Right kidney (tissue), 1 donor: ENCODE data around the gene CUX1.

Experiments
- DNase-seq: peaks from one replicate; pipeline ENCODE4 v3.0.0-alpha.2; 2016

The CUX1 gene

GRCh38 chr7:102272917-102273748 is 455.7 kb downstream of the CUX1 start:
- DNase-seq, result no peak

GRCh38 chr7:102273749-102274712 is 456.6 kb downstream of the CUX1 start:
- no peak for DNase-seq

DNA sequence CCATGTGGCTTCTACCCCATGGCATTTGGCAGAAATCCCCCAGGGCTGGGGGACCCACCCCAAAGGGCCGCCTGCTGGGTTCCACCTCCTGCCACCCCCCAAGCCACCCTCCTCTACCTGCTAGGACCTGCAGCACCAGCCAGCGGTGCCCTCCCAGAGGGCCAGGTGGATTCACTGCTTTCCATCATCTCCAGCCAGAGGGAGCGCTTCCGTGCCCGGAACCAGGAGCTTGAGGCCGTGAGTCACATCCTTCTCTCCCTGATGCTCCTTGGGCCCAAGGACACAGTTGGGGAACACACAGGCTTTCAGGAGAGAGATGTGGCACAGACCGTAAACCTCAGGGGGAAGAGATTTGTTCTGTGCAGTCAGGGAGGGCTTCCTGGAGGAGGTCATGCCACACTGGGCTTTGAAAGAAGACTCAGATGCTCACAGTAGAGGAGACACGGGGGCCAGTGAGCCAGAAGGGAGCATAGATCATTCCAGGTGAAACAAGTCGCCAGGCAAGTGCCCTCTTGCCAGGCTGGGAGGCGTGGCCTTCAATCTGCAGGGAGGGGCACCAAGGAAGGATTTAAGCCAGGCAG is 457.8 kb downstream of the CUX1 start:
- DNase-seq, result no peak

DNA sequence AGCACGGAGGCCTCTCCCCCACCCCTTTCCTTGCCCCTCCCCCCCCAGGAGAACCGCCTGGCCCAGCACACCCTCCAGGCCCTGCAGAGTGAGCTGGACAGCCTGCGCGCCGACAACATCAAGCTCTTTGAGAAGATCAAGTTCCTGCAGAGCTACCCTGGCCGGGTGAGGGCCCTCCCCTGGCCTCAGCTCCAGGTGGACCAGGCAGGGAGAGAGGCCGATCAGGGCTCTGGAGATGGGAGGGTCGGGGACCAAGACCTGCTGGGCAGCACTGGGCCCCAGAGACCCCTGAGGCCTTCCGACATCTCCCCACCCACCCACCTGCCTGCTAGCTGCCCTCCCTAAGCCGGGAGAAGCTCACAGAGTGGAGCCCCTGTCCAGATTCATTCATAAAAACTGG is 460.5 kb downstream of the CUX1 start:
- no peak for DNase-seq

DNA sequence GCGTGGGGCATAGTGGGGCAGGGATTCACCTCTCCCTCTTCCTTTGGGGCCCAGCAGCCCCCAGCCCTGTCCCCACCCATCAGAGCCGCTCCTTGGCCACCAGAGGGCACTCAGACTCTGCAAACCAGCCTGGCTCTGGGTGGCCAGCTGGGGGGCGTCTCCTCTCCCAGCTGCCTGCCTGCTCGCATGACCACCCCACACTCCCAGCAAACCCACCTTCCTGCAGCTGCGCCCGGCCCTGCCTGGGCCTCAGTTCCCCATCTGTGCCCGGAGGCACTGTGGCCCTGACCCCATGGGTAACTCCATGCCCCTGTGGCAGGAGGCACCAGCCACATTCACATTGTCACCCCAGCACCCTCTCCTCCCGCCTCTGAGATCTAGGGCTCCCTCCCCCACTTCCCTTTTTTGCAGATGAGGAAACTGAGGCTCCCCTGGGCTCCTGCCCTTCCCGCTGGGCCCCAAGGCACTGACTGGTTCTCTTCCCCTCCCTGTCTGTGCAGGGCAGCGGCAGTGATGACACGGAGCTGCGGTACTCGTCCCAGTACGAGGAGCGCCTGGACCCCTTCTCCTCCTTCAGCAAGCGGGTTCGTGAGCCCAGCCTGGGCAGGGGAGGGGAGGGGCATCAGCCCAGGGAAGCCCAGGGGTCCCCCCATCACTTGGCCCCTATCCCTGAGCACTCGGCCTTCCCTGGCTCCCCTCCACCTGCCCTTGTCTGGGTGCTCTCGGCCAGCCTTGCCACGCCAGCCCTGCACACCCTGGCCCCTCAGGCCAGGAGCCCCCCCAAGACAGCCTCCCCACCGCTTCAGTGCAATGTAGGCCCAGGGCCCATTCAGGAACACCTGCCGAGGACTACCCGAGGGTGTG is 462.3 kb downstream of the CUX1 start:
- DNase-seq, result peak; percentile 72

DNA sequence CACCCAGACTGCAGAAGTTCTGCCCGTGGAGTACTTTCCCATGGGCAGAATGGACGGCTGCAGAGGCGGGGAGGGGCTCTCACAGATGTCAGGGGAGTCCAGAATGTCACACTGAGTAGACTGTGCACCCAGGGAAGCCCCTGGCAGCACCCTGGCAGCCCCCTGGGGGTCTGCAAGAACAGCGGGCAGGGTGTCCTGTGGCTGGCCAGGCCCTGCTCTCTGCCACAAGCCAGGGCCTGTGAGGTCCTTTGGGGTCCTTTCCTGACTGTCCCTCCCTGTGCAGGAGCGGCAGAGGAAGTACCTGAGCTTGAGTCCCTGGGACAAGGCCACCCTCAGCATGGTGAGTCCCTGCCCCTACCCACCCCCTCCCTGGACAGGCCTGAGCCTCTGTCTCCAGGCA is 463.1 kb downstream of the CUX1 start:
- DNase-seq, result no peak

DNA sequence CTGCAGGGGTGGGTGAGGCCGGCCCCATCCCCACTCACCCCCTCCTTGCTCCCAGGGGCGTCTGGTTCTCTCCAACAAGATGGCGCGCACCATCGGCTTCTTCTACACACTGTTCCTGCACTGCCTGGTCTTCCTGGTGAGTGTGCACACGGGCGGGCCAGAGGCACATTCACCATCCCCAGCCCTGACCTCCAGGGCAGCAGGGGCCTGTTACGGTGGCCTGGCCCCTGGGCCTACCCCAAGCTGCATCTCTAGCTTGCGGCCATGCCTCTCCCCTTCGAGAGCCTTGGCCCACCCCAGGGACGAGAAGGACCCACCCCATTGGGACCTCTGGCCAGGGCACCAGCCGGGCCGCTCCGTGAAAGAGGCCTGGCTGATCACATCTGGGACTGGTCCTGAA is 464.4 kb downstream of the CUX1 start:
- no peak for DNase-seq

DNA sequence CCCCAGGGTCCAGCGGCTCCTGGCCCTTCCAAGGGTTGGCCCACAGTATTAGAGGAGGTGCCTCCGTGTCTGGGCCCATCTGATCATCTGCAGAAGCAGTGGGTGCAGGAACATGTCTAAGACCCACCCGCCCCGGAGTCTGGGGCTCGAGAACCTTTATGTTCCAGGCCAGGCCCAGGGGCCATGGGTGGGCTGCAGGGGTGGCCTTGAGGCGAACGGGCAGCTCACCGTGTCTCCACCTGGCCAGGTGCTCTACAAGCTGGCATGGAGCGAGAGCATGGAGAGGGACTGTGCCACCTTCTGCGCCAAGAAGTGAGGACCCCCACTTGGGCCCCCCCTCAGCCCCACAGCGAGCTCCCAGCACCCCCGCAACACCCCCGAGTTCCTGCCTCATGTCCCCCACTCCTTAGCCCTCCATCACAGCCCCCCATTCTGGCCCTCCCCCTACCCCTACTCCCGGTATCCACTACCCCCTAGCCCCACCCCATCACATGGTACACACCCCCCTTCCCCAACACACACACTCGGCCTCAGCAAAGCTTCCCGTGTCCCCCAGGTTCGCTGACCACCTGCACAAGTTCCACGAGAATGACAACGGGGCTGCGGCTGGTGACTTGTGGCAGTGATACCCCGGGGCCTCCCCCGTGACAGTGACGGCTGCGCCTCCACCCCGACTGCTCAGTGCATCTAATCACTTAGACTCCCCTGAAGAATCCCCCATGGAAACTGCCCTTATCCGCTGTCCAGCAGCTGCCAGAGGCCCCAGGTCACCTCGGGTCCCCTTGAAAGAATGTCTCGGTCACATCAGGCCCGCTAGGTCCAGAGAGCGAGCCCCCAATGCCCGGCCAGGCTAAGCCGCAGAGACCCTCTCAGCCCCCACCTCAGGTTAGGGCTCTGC is 465.3 kb downstream of the CUX1 start:
- no peak for DNase-seq

- no peak for DNase-seq
Observed at GRCh38 chr7:102283477-102284189, 466.2 kb downstream of the CUX1 start.

GRCh38 chr7:102284399-102284798 is 467.0 kb downstream of the CUX1 start:
- DNase-seq, result no peak

- peak; percentile 63 for DNase-seq
Observed at GRCh38 chr7:102284891-102285539, 467.6 kb downstream of the CUX1 start.

- DNase-seq, result no peak
Observed at GRCh38 chr7:102285540-102286236, 468.3 kb downstream of the CUX1 start.

DNA sequence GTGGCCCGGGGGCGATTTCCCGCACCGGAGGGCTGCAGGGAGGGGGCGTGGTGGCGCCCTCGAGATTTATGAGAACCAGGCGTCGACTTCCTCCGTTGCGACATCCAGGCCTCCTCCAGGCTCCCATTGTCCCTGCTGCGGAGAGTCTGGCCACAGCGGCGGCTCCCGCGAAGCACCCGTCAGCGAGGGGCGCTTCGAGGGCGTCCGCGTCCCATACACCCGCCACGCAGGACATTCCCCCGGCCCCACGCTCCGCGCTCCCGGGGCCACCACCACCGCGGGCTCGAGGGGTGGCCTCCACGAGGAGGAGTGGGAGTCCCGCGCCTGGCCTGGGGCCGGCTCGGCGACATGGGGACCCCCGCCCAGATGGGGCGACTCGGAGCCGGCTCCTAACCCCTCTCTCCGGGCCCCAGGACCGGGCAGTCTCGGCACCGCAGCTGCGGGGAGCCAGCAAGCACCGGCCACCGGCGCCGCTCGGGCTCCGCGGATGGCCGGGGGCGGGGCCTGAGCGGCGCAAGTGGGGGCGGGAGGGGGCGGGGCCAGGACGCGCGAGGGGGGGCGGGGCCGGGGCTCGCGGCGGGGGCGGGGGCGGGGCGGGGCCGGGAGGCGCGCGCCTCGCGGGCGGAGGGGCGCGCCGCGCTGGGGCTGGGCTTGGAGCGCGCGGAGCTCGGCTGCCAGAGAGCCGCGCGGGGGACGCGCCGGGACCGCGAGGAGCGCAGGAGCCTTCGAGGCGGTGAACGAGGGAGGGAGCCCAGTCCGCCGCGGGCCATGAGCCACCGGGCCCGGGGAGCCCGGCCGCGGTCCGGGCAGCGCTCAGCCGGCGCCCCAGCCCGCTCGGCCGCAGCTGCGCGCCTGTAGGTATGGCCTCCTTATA is 469.0 kb downstream of the CUX1 start, which contains the start of gene SH2B2:
Gene SH2B2 (plus strand): TSS at position 632 of the 874 bp plus-strand sequence. CDS start 13,683 bp downstream, outside the sequence.
- DNase-seq, result peak; percentile 96

- peak; percentile 72 for DNase-seq
Observed at GRCh38 chr7:102287111-102287980, 469.9 kb downstream of the CUX1 start.

GRCh38 chr7:102287981-102288278 is 470.5 kb downstream of the CUX1 start:
- no peak for DNase-seq

- DNase-seq, result no peak
Observed at GRCh38 chr7:102288285-102288930, 471.0 kb downstream of the CUX1 start.
